NCI-H82 (cell line): ENCODE measurements around the gene TRPM4.
"Not testable (repeated sequence)": the region's sequence is repeated elsewhere in the genome, so short reads cannot be mapped to it uniquely, and the experiment has no call there.

Experiments
- DNase-seq: peaks from one replicate; lab custom pipeline; 2025; lab: John Stamatoyannopoulos, UW

The TRPM4 gene

GRCh38 chr19:49190781-49191180 is 33.2 kb downstream of the TRPM4 start:
- DNase-seq: no peak

GRCh38 chr19:49193822-49194394 is 36.3 kb downstream of the TRPM4 start:
- no peak for DNase-seq

- DNase-seq: no peak
These were observed 36.8 kb downstream of the TRPM4 start for GRCh38 chr19:49194408-49194807.

GRCh38 chr19:49196527-49197240 is 39.1 kb downstream of the TRPM4 start:
- DNase-seq: no peak

GRCh38 chr19:49200238-49200862 is 42.8 kb downstream of the TRPM4 start:
- DNase-seq: no peak

GRCh38 chr19:49201042-49201441 is 43.5 kb downstream of the TRPM4 start:
- no peak for DNase-seq

- no peak for DNase-seq
These were observed 47.5 kb downstream of the TRPM4 start for GRCh38 chr19:49205114-49205513.

- DNase-seq: not testable (repeated sequence)
These were observed 51.9 kb downstream of the TRPM4 start for GRCh38 chr19:49209502-49209901.

- no peak for DNase-seq
These were observed 52.7 kb downstream of the TRPM4 start for GRCh38 chr19:49210108-49210900.

GRCh38 chr19:49210901-49211451 is 53.4 kb downstream of the TRPM4 start:
- DNase-seq: no peak

- no peak for DNase-seq
These were observed 54.6 kb downstream of the TRPM4 start for GRCh38 chr19:49212016-49212701.

- DNase-seq: peak; percentile 58
These were observed 56.2 kb downstream of the TRPM4 start for GRCh38 chr19:49213791-49214190.

GRCh38 chr19:49214701-49215100 is 57.1 kb downstream of the TRPM4 start:
- no peak for DNase-seq

GRCh38 chr19:49216071-49216470 is 58.5 kb downstream of the TRPM4 start:
- DNase-seq: no peak

GRCh38 chr19:49217382-49217781 is 59.8 kb downstream of the TRPM4 start:
- DNase-seq: no peak

GRCh38 chr19:49222011-49222410 is 64.4 kb downstream of the TRPM4 start:
- DNase-seq: peak; percentile 37

GRCh38 chr19:49222528-49222927 is 64.9 kb downstream of the TRPM4 start:
- no peak for DNase-seq

- DNase-seq: no peak
These were observed 65.9 kb downstream of the TRPM4 start for GRCh38 chr19:49223472-49223871.

- not testable (repeated sequence) for DNase-seq
These were observed 66.8 kb downstream of the TRPM4 start for GRCh38 chr19:49224441-49224840.

- DNase-seq: peak; percentile 83
These were observed 67.3 kb downstream of the TRPM4 start for GRCh38 chr19:49224879-49225278.

- DNase-seq: no peak
These were observed 71.8 kb downstream of the TRPM4 start for GRCh38 chr19:49229416-49229815.

GRCh38 chr19:49231389-49231788 is 73.8 kb downstream of the TRPM4 start:
- DNase-seq: no peak
